Measurements from ENCODE around the gene IL2RA. TPM values are rescaled to one million over a fixed set of nuclear protein-coding genes. Genes with fewer than 3 reads are reported as not detected.

The IL2RA gene
- total RNA-seq, 1 experiment from 2014 or later = not detected

GRCh38 chr10:5970066-5970465 lies 92.1 kb downstream of the IL2RA start:
- TF ChIP-seq, protein P1, sequence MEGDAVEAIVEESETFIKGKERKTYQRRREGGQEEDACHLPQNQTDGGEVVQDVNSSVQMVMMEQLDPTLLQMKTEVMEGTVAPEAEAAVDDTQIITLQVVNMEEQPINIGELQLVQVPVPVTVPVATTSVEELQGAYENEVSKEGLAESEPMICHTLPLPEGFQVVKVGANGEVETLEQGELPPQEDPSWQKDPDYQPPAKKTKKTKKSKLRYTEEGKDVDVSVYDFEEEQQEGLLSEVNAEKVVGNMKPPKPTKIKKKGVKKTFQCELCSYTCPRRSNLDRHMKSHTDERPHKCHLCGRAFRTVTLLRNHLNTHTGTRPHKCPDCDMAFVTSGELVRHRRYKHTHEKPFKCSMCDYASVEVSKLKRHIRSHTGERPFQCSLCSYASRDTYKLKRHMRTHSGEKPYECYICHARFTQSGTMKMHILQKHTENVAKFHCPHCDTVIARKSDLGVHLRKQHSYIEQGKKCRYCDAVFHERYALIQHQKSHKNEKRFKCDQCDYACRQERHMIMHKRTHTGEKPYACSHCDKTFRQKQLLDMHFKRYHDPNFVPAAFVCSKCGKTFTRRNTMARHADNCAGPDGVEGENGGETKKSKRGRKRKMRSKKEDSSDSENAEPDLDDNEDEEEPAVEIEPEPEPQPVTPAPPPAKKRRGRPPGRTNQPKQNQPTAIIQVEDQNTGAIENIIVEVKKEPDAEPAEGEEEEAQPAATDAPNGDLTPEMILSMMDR (conservative IDR thresholded peaks at IDR 0.05) = no peak
- Mint-ChIP-seq H3K4me1 (no peaks in the 10 kb centered on the region), H3K27me3 (ENCODE audit: low read depth) (peaks cover 27% of the 10 kb centered on the region), H3K4me3 (no peak overlapping the region), H3K27ac (no peak overlapping the region), H3K9me3 (no peaks in the 10 kb centered on the region), H3K36me3 (ENCODE audit: insufficient read depth in 1 of 3, low read depth in 3 of 3) (no peaks in the 10 kb centered on the region)
- no peak overlapping the region for H3K14ac ChIP-seq (ENCODE audit: insufficient read depth, low read length)
- H3K79me2 ChIP-seq (ENCODE audit: insufficient read depth, low read length) = no peaks in the 10 kb centered on the region
- no peak overlapping the region for H4K91ac ChIP-seq (ENCODE audit: insufficient read length, low read depth, low read length)
- no peak overlapping the region for H3K18ac ChIP-seq (ENCODE audit: insufficient read length, low read depth, low read length)
- H2AK5ac ChIP-seq (ENCODE audit: insufficient read length, low read length) = no peak overlapping the region
- no peak overlapping the region for H3K4me2 ChIP-seq (ENCODE audit: insufficient read depth, insufficient read length, low read length)
- no CpG with 5 or more reads among the region's 2 CpGs for WGBS (ENCODE audit: extremely low coverage, insufficient read length, low lambda C conversion rate)
- H3K56ac ChIP-seq (ENCODE audit: insufficient read length, low read depth, low read length) = no peak overlapping the region
- H3K23ac ChIP-seq (ENCODE audit: insufficient read length, low read depth, low read length) = no peak overlapping the region
- no peaks in the 10 kb centered on the region for H3K4me1 ChIP-seq (ENCODE audit: insufficient read depth, low read length)
- H2BK12ac ChIP-seq (ENCODE audit: insufficient read length, low read depth, low read length) = no peak overlapping the region
- no peak overlapping the region for H3K9ac ChIP-seq (ENCODE audit: extremely low read depth, insufficient read length, low read length)
- H2BK120ac ChIP-seq (ENCODE audit: low read depth, low read length, poor library complexity, severe bottlenecking) = no peak overlapping the region
- H4K8ac ChIP-seq (replicated peaks; ENCODE audit: insufficient read length, low read depth, low read length) = no peak overlapping the region
- H3K27ac ChIP-seq (ENCODE audit: insufficient read length, low read depth, low read length) = no peak overlapping the region
- H3K9me3 ChIP-seq (ENCODE audit: control insufficient read depth, low read depth, low read length) = no peaks in the 10 kb centered on the region
- H3K27me3 ChIP-seq (ENCODE audit: insufficient read depth, low read length) = no peaks in the 10 kb centered on the region
- no peaks in the 10 kb centered on the region for H3K23me2 ChIP-seq (ENCODE audit: insufficient read length, low read depth, low read length, poor library complexity, severe bottlenecking)
- no peak overlapping the region for H2BK15ac ChIP-seq (ENCODE audit: low read depth, low read length)
- no peaks in the 10 kb centered on the region for H4K20me1 ChIP-seq (ENCODE audit: control insufficient read depth, insufficient read depth, insufficient read length)
- no peak overlapping the region for H2BK20ac ChIP-seq (ENCODE audit: low read depth, low read length, poor library complexity, severe bottlenecking)
- no peak for DNase-seq
- H3K4ac ChIP-seq (ENCODE audit: low read depth, low read length) = no peak overlapping the region
- H2BK5ac ChIP-seq (ENCODE audit: insufficient read length, low read length) = no peak overlapping the region
- H4K5ac ChIP-seq (ENCODE audit: insufficient read length, low read depth, low read length) = no peak overlapping the region
- no peak overlapping the region for H2AFZ ChIP-seq (ENCODE audit: low read length)
- H3T11ph ChIP-seq (ENCODE audit: low read length) = no peak overlapping the region
- no peaks in the 10 kb centered on the region for H3K79me1 ChIP-seq (ENCODE audit: insufficient read depth, low read depth, low read length, poor library complexity, severe bottlenecking)

All from H9 (cell line).